ENCODE measurements around the gene ATP13A2. TPM values are rescaled to one million over a fixed set of nuclear protein-coding genes. Genes with fewer than 3 reads are reported as not detected.

Gene ATP13A2, protein sequence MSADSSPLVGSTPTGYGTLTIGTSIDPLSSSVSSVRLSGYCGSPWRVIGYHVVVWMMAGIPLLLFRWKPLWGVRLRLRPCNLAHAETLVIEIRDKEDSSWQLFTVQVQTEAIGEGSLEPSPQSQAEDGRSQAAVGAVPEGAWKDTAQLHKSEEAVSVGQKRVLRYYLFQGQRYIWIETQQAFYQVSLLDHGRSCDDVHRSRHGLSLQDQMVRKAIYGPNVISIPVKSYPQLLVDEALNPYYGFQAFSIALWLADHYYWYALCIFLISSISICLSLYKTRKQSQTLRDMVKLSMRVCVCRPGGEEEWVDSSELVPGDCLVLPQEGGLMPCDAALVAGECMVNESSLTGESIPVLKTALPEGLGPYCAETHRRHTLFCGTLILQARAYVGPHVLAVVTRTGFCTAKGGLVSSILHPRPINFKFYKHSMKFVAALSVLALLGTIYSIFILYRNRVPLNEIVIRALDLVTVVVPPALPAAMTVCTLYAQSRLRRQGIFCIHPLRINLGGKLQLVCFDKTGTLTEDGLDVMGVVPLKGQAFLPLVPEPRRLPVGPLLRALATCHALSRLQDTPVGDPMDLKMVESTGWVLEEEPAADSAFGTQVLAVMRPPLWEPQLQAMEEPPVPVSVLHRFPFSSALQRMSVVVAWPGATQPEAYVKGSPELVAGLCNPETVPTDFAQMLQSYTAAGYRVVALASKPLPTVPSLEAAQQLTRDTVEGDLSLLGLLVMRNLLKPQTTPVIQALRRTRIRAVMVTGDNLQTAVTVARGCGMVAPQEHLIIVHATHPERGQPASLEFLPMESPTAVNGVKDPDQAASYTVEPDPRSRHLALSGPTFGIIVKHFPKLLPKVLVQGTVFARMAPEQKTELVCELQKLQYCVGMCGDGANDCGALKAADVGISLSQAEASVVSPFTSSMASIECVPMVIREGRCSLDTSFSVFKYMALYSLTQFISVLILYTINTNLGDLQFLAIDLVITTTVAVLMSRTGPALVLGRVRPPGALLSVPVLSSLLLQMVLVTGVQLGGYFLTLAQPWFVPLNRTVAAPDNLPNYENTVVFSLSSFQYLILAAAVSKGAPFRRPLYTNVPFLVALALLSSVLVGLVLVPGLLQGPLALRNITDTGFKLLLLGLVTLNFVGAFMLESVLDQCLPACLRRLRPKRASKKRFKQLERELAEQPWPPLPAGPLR
- total RNA-seq (2014; rRNA removed; shearing (Covaris generic)): 25.0 and 28.1 TPM in 2 replicates
- 28.8 and 31.4 TPM in 2 replicates for total RNA-seq (2022)
- Bru-seq, nascent RNA: percentile 43 among the genes with signal in this experiment
- percentile 57 among the genes with signal in this experiment for BruChase-seq, experiment 1, labeled RNA remaining after a 6-hour chase
- BruChase-seq, experiment 2, labeled RNA remaining after a 2-hour chase: percentile 55 among the genes with signal in this experiment
- long read RNA-seq, transcript ATP13A2-201 (29 exons, 3,840 nt): major isoform, 15 of 98 reads
- long read RNA-seq, transcript ATP13A2-203 (29 exons, 3,981 nt): minor isoform, 14 of 98 reads
- long read RNA-seq, partial matches to known transcripts: 17 of 98 reads
- long read RNA-seq, other reads (novel, unspliced or antisense): 52 of 98 reads

DNA sequence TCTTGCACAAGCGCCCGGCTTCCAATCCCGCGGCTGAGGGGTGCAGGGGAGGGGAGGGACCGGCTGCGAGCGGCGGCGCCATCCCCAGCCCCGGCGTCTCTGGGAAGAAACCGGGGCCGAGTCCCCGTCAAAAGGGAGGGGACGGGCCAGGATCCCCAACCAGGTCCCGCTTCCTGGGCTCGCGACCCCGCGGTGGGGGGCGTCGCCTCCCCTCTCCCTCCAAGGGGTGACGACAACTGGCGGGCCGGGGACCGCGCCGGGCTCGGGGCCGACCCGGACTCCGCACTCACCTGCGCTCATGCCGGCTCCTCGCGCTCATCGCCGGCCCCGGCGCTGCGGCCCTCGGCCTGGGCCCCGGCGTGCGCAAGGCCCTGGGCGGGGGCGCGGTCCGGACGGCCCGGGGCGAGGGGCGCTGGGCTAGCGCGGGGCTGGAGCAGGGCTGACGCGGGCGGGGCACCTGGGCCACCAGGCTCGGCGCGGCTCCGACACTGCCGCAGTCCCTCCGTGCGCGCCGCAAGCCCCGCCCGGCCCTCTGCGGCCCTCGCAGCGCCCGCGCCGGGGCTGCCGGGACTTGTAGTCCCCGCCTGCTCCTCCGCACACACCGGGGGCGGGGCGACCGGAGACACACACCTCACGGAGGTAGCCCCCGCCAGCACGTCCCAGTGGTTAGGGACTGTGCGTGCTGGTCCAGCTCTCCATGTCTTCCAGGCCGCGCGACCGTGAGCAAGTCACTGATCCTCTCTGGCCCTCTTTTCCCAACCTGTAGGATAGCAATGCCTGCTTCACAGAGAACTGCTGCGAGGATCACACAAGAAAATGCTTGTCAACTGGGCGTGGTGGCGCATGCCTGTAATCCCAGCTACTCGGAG lies at the start of gene ATP13A2:
Gene ATP13A2, minus strand, starts transcription at position 490 of the 869 bp plus-strand sequence. Its CDS starts 190 bp downstream, at position 300.
- Histone ChIP-seq H3K4me2 (ENCODE audit: low read length) (peak within 1 kb of the TSS; percentile 78), H3K79me2 (ENCODE audit: insufficient read depth, low read depth, low read length) (no peaks in the 10 kb centered on the region), H3K4me1 (ENCODE audit: insufficient read depth, low read length, poor library complexity, severe bottlenecking) (peaks cover 26% of the 10 kb centered on the region), H3K27ac (ENCODE audit: low read depth, low read length, poor library complexity, severe bottlenecking) (no peak within 1 kb of the TSS), H2AFZ (ENCODE audit: low read length) (peak within 1 kb of the TSS; percentile 66), H3K36me3 (ENCODE audit: insufficient read depth, low read length) (no peaks in the 10 kb centered on the region), H3K9me2 (ENCODE audit: insufficient read depth, low read length) (no peaks in the 10 kb centered on the region), H3K4me3 (ENCODE audit: low read depth, low read length, poor library complexity, severe bottlenecking) (peak within 1 kb of the TSS; percentile 86), H3K9me3 (ENCODE audit: low read length) (no peaks in the 10 kb centered on the region), H4K20me1 (ENCODE audit: insufficient read depth, low read length) (no peaks in the 10 kb centered on the region)
- BruUV-seq (replicated peaks): no TSS peak
- ChIA-PET CTCF (ENCODE audit: unreplicated experiment) (no interaction called here), POLR2A (no interaction called here)
- peak; percentile 92 for DNase-seq (ENCODE audit: low spot score)
- TF ChIP-seq, protein P1, sequence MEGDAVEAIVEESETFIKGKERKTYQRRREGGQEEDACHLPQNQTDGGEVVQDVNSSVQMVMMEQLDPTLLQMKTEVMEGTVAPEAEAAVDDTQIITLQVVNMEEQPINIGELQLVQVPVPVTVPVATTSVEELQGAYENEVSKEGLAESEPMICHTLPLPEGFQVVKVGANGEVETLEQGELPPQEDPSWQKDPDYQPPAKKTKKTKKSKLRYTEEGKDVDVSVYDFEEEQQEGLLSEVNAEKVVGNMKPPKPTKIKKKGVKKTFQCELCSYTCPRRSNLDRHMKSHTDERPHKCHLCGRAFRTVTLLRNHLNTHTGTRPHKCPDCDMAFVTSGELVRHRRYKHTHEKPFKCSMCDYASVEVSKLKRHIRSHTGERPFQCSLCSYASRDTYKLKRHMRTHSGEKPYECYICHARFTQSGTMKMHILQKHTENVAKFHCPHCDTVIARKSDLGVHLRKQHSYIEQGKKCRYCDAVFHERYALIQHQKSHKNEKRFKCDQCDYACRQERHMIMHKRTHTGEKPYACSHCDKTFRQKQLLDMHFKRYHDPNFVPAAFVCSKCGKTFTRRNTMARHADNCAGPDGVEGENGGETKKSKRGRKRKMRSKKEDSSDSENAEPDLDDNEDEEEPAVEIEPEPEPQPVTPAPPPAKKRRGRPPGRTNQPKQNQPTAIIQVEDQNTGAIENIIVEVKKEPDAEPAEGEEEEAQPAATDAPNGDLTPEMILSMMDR (conservative IDR thresholded peaks at IDR 0.05; ENCODE audit: low read length): no peak
- TF ChIP-seq EZH2phosphoT487 (IDR thresholded peaks at IDR 0.05; ENCODE audit: borderline replicate concordance, low read depth, low read length): no peak
- intact Hi-C loops (cut with micrococcal nuclease; ENCODE audit: unreplicated experiment): no loop called here

DNA sequence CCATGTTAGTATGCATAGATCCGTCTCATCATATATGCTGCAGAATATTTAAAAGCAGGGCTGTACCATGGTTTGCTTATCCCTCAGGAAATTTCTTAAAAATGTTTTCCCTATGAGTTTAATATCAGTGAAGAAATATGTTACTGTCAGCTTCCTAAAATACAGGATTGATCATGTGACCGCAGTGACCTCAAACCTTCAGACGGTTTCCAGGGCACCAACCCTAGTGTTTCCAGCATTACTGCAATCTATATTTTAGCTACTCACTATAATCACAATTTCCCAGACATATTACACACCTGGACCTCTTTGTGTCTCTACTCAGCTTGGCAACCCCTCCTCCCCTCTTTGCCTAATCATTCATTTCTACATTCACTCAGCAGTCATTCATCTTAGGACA lies 49.8 kb upstream of the ATP13A2 start:
- ChIA-PET POLR2A (no interaction called here), CTCF (ENCODE audit: unreplicated experiment) (no interaction called here)
- H3K9me2 ChIP-seq (ENCODE audit: insufficient read depth, low read length): no peaks in the 10 kb centered on the region
- no peaks in the 10 kb centered on the region for H4K20me1 ChIP-seq (ENCODE audit: insufficient read depth, low read length)
- no peaks in the 10 kb centered on the region for H3K36me3 ChIP-seq (ENCODE audit: insufficient read depth, low read length)
- TF ChIP-seq, protein P1 (conservative IDR thresholded peaks at IDR 0.05; ENCODE audit: low read length): no peak
- TF ChIP-seq EZH2phosphoT487 (IDR thresholded peaks at IDR 0.05; ENCODE audit: borderline replicate concordance, low read depth, low read length): no peak
- H3K4me3 ChIP-seq (ENCODE audit: low read depth, low read length, poor library complexity, severe bottlenecking): no peak overlapping the region
- peaks cover 9% of the 10 kb centered on the region; the same call in 1 of the 2 replicates for H3K9me3 ChIP-seq (ENCODE audit: low read length)
- DNase-seq (ENCODE audit: low spot score): no peak
- no peak overlapping the region for H3K27ac ChIP-seq (ENCODE audit: low read depth, low read length, poor library complexity, severe bottlenecking)
- no peak overlapping the region for H2AFZ ChIP-seq (ENCODE audit: low read length)
- intact Hi-C loops (cut with micrococcal nuclease; ENCODE audit: unreplicated experiment): loop anchor here (5.0 kb wide), 1 partner anchor 61 kb away; no protein-coding TSS in a partner anchor
- H3K4me1 ChIP-seq (ENCODE audit: insufficient read depth, low read length, poor library complexity, severe bottlenecking): peaks cover 16% of the 10 kb centered on the region
- H3K4me2 ChIP-seq (ENCODE audit: low read length): no peak overlapping the region
- no TSS peak for BruUV-seq (replicated peaks)
- no peaks in the 10 kb centered on the region for H3K79me2 ChIP-seq (ENCODE audit: insufficient read depth, low read depth, low read length)
